Muscle layer of duodenum (tissue), 2 donors: ENCODE measurements around the gene OSMR.

Source experiments
- H3K27ac ChIP-seq: one replicate; pipeline ENCODE4 v1.7.0; 2013; ENCODE audit warnings: mild to moderate bottlenecking, low read length
- H3K27me3 ChIP-seq: one replicate; pipeline ENCODE4 v1.7.0; 2013; ENCODE audit warnings: low read depth, mild to moderate bottlenecking, control low read depth, low read length
- H3K36me3 ChIP-seq, 2 donors: one replicate each; pipeline ENCODE4 v1.7.0; 2013; ENCODE audit warnings: low read length in 2 of 2, control low read depth in 1 of 2, mild to moderate bottlenecking in 1 of 2; ENCODE audit not compliant: insufficient read depth in 2 of 2, control insufficient read depth in 1 of 2
- H3K4me1 ChIP-seq, 2 donors: one replicate each; pipeline ENCODE4 v1.7.0; 2013; ENCODE audit warnings: low read length in 2 of 2, mild to moderate bottlenecking in 2 of 2, control low read depth in 1 of 2, moderate library complexity in 1 of 2; ENCODE audit not compliant: insufficient read depth in 2 of 2, control insufficient read depth in 1 of 2
- H3K4me3 ChIP-seq, 2 donors: one replicate each; pipeline ENCODE4 v1.7.0; 2013; ENCODE audit warnings: low read length in 2 of 2, low read depth in 1 of 2, mild to moderate bottlenecking in 1 of 2
- H3K9me3 ChIP-seq, 2 donors: one replicate each; pipeline ENCODE4 v1.7.0; 2013; ENCODE audit warnings: low read length in 2 of 2, control low read depth in 1 of 2, mild to moderate bottlenecking in 1 of 2; ENCODE audit not compliant: control insufficient read depth in 1 of 2
- donor health status: healthy.

OSMR gene

DNA sequence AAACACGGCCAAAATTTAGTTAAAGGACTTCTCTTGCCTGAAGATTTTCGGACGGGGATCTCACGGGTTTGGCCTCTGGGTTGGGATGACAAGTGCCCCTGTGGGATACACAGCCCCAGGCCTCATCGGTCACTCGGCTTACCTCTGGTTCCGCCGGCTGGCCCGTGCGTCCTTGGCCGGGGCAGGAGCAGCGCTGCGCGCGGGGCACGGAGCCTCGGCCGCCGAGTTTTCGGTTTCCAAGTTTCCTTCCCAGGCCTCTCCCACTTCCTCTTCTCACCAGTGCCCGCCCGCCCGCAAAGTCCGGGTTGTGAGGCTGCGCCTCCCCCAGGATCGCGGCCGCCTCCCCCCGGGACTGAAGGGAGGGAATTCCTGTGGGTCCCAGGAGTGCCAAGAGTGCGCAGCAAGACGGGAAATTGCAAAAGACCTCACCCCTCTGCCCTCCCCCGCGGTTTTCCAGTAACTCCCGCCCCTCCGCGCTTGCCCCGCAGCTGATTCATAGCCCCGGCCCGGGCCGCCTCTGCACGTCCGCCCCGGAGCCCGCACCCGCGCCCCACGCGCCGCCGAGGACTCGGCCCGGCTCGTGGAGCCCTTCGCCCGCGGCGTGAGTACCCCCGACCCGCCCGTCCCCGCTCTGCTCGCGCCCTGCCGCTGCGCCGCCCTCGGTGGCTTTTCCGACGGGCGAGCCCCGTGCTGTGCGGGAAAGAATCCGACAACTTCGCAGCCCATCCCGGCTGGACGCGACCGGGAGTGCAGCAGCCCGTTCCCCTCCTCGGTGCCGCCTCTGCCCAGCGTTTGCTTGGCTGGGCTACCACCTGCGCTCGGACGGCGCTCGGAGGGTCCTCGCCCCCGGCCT lies at the start of gene OSMR:
OSMR (plus strand) TSS at position 487 of the 853 bp plus-strand sequence. CDS start 23,033 bp downstream, outside the sequence.
- Histone ChIP-seq H3K36me3 (no peaks in the 10 kb centered on the region), H3K4me1 (no peaks in the 10 kb centered on the region), H3K27ac (peak within 1 kb of the TSS; percentile 97), H3K4me3 (peak within 1 kb of the TSS; percentile 63 to 91), H3K9me3 (no peaks in the 10 kb centered on the region), H3K27me3 (no peaks in the 10 kb centered on the region)

DNA sequence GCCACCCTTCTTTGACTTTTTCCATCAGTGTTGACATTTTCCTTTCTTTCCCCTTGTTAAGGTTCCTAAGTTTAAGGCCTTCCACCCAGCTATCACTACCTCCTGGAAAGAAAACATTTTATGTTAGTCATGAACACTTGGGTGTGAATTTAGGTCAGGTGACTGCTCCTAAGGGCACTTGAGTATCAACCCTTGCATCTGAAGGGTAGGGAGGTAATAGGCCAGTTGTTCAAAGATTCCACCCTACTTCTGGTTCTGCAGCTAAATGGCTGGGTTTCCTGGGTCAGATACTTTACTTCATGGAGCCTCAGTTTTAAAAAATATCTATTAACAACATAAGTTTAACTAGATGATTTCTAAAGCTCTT lies 49.1 kb upstream of the OSMR start:
- H3K36me3 ChIP-seq, result no peaks in the 10 kb centered on the region
- H3K4me3 ChIP-seq, result no peak overlapping the region
- no peaks in the 10 kb centered on the region for H3K9me3 ChIP-seq
- H3K27me3 ChIP-seq, result no peaks in the 10 kb centered on the region
- no peak overlapping the region for H3K27ac ChIP-seq
- peaks cover 0 to 8% of the 10 kb centered on the region in 2 donors for H3K4me1 ChIP-seq

DNA sequence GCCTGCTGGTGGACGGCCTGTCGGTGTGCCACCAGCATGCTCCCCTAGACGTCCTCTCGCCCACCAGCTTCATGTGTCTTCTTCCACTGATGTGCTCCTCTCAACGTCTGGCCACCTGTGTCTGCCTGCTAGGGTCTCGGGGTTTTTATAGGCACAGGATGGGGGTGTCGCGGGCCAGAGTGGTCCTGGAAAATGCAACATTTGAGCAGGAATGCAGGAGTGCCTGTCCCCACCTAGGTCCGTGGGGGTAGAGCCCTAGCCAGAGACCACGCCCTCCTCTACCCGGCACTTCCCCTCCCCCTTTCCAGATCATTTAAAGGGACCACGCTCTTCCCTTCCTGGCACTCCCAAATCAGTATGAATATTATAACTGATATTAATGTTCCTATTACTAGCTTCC lies 48.0 kb upstream of the OSMR start:
- peaks cover 0 to 8% of the 10 kb centered on the region in 2 donors for H3K4me1 ChIP-seq
- H3K27me3 ChIP-seq, result no peaks in the 10 kb centered on the region
- H3K9me3 ChIP-seq, result no peaks in the 10 kb centered on the region
- no peak overlapping the region for H3K27ac ChIP-seq
- H3K36me3 ChIP-seq, result no peaks in the 10 kb centered on the region
- H3K4me3 ChIP-seq, result no peak overlapping the region

DNA sequence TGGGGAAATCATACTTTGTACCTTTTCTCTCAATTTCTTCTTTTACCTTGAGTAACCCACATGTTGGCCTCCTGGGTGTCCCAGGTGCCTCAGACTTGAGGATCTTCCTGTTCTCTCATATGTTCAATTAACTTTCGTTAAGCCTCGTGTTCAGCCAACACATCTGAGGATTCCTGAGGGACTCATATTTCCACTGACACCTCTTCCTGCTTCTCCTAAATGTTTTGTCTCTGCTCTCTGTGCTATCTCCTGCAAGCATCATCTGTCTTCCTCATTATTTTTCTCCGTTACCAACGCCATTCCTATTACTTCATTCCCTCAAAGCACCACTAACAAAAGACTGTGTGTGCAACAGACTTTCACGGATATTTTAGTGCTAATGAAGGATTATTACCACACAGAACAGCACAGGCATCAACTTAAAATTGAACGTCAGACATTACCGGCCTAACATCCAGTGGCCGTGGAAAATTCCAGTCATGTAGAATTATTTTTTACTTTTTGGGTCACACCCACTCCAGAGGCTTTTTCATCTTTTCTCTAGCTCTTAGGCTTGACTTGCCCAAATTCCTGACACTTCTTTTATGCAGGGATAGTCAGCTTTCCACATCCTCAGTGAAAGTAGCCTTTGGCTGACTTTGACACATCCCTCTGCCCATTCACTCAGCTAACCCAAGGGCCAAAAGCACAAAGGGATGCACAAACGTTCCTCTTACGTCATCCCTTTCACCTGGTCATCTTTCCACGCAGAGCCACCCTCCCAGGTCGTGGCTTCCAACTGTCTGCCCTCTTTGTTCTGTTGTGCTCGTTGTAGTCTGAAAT lies 46.0 kb upstream of the OSMR start:
- H3K36me3 ChIP-seq, result no peaks in the 10 kb centered on the region
- H3K4me1 ChIP-seq, result peaks cover 0 to 8% of the 10 kb centered on the region in 2 donors
- no peak overlapping the region for H3K27ac ChIP-seq

DNA sequence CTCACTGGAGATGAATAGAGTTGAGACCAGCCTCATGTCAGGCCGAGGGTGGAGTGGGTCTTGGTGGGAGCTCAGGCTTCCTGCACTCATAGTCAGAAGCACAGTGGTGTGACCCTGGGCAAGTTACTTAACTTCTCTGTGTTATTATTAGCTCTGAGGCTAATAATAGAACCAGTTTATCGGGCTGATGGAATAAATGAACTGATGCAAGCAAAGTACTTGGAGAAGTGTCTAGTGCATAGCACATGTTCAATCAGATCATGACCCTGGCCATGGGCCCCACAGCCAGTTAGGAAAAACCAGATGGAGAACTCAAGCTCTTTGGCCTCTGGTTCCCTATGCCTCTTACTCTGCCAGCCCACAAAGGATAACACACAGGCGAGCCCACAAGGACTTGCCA lies 45.3 kb upstream of the OSMR start:
- no peak overlapping the region for H3K27ac ChIP-seq
- no peaks in the 10 kb centered on the region for H3K36me3 ChIP-seq
- no peak overlapping the region for H3K4me3 ChIP-seq
- peaks cover 0 to 4% of the 10 kb centered on the region in 2 donors for H3K4me1 ChIP-seq
- H3K9me3 ChIP-seq, result no peaks in the 10 kb centered on the region
- H3K27me3 ChIP-seq, result no peaks in the 10 kb centered on the region

More for the DNA sequence above, 46.0 kb upstream of the OSMR start:
- no peaks in the 10 kb centered on the region for H3K27me3 ChIP-seq
- no peak overlapping the region for H3K4me3 ChIP-seq
- no peaks in the 10 kb centered on the region for H3K9me3 ChIP-seq

DNA sequence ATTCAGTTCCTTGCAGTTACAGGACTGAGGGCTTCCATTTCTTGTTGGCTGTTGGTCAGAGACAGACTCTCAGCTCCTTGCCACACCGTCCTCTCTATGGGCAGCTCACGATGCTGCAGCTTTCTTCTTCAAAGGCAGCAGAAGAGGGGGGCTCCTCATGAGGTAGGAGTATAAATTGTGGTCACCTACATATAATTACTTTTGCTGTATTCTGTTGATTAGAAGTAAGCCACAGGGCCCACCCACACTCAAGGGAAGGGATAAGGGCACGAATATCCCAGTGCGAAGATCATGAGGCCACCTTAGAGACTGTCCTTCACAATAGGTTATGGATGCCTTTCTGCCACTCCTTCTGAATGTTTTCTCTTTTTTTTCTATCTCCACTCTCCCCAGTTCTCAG lies 43.7 kb upstream of the OSMR start:
- Histone ChIP-seq H3K27me3 (no peaks in the 10 kb centered on the region), H3K4me3 (no peak overlapping the region), H3K36me3 (no peaks in the 10 kb centered on the region), H3K4me1 (peaks cover 0 to 4% of the 10 kb centered on the region in 2 donors), H3K27ac (no peak overlapping the region), H3K9me3 (no peaks in the 10 kb centered on the region)

DNA sequence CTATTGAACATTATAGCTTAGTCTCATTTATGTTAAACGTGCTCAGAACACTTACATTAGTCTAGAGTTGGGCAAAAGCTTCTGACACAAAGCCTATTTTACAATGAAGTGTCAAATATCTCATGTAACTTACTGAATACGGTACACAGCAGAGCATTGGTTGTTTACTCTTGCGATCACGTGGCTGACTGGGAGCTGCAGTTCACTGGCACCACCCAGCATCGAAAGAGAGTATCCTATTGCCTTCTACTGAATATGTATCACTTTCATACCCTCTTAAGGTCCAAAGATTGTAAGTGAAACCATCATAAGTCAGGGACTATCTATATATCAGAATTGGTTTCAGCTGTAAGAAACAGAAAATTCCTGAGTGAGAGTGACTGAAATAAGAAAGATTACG lies 42.6 kb upstream of the OSMR start:
- Histone ChIP-seq H3K9me3 (no peaks in the 10 kb centered on the region), H3K36me3 (no peaks in the 10 kb centered on the region), H3K27ac (no peak overlapping the region), H3K4me1 (peaks cover 0 to 4% of the 10 kb centered on the region in 2 donors), H3K4me3 (no peak overlapping the region), H3K27me3 (no peaks in the 10 kb centered on the region)

DNA sequence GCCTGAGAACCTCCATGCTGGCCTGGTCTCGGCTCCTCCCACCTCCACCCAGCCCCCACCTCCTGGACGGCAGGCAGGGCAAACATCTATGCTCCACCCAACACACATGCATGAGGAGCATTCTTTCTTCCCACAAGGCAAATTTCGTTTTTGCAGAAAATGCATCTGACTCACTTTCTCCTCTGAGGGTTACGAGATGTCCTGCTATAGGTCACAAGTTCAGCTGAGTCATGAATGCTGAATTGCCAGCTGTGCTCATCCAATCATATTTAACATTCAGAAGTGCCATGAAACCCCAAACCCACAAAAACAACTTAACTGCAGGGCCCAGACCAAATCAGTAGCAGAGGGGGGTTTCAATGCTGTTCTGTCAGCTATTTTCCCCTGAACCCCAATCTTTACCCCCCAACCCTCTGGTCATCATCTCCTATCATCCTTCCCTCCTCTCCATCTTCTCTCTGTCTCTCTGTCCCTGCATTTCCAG lies 39.0 kb upstream of the OSMR start:
- Histone ChIP-seq H3K9me3 (no peaks in the 10 kb centered on the region), H3K27ac (no peak overlapping the region), H3K36me3 (no peaks in the 10 kb centered on the region), H3K4me3 (no peak overlapping the region), H3K27me3 (no peaks in the 10 kb centered on the region), H3K4me1 (no peaks in the 10 kb centered on the region)

DNA sequence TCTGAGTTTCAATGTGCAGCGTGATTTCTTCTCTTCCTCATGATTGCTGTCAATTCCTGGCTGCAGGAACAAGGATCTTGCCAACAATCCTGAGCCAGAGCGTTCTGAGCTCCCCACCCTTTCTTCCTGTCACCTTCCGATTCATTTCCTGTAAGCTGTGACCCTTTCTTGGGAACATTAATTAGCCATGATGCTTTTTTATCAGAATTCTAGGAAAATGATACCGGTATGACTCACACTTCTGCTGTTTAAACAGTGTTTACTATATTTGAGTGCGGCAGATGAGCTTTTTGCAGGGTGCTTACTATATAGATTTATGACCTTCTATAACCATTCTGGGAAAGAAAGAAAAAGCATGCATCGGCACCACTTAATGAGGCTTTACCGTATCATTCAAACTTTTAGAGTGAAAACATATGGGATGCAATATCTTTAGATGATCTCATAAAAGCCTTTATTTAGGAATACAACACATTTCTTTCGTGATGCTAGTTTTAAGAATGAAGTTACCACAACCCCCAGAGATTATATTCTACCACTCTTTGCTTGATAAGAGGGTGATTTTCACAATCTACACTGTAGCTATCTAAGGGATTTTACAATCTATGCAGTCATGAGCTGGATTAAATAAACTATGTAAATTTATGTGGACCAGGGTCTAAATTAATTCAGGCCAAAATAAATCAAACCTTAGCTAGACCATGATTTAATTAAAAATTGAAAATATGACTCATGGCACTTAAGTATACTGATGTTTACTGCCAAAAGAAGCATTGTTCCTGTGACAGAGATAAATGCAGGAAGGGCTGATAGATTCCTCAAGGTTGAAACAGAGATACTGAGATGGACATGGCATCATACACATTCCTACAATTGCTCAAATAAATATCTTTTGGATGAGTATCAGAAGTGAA lies 38.0 kb upstream of the OSMR start:
- Histone ChIP-seq H3K4me3 (no peak overlapping the region), H3K9me3 (no peaks in the 10 kb centered on the region), H3K27ac (no peak overlapping the region), H3K27me3 (no peaks in the 10 kb centered on the region), H3K36me3 (no peaks in the 10 kb centered on the region), H3K4me1 (no peaks in the 10 kb centered on the region)

DNA sequence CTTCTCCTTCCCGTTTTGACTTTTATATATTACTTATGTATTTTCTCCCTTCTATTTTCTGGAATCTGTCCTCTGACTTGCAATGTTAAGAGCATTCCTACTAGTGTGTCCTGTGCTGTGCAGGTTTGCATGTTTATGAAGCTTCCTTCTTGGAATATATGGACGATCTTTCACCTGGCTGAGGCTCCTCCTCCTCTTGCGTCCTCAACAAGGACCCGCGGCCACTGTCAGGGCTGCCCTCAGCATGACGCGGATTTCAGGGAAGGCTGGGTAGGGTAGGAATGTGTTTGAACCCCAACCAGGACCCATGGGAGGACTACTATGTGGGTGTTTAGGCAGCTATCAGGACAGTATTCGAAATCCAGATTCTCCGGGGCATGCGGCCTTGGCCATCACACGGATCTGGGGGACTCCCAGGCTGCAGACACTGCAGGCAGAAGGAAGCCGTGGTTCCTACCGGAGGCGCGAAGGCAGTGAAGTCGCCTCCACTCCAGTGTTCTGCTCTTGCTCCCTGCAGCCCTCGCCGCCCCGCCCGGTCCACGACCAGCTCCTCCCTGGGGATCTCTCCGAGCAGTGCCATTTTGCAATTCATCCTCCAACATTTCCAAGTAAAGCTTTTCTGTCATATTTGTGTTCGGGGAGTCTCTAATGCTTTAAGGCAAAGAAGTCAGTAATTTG lies 37.0 kb upstream of the OSMR start:
- H3K27ac ChIP-seq, result no peak overlapping the region
- no peak overlapping the region for H3K4me3 ChIP-seq
- H3K36me3 ChIP-seq, result no peaks in the 10 kb centered on the region
- no peaks in the 10 kb centered on the region for H3K4me1 ChIP-seq
- no peaks in the 10 kb centered on the region for H3K9me3 ChIP-seq
- H3K27me3 ChIP-seq, result no peaks in the 10 kb centered on the region
